GM23338 (cell line): Measurements from ENCODE around the gene SLC16A2. TPM values are rescaled to one million over a fixed set of nuclear protein-coding genes. Genes with fewer than 3 reads are reported as not detected.

Experiments used
- ATAC-seq: fragments of 200-7000 bp; cut with Tn5 transposase; 3 replicates; pipeline ENCODE4 v1.9.1; 2020
- DNase-seq: peaks from one replicate; pipeline ENCODE4 v3.0.0-alpha.2; 2015; ENCODE audit warnings: low spot score
- H2AFZ ChIP-seq: fragments of 200-600 bp; sonication (generic); 2 replicates; pipeline ENCODE4 v1.8.0; 2016; ENCODE audit warnings: antibody characterized with exemption, mild to moderate bottlenecking, moderate library complexity
- H3F3A ChIP-seq: fragments of 200-600 bp; sonication (generic); replicated peaks from 2 replicates; pipeline ENCODE4 v1.8.0; 2017; ENCODE audit warnings: antibody characterized with exemption, mixed run types, low read depth
- H3K27ac ChIP-seq: fragments of 200-600 bp; sonication (generic); 2 replicates; pipeline ENCODE4 v1.6.1; 2016; ENCODE audit warnings: low read depth
- H3K27me3 ChIP-seq: fragments of 200-600 bp; sonication (generic); 2 replicates; pipeline ENCODE4 v1.8.0; 2016; ENCODE audit warnings: mild to moderate bottlenecking, mixed run types, moderate library complexity; ENCODE audit not compliant: insufficient read depth
- H3K36me3 ChIP-seq: fragments of 200-600 bp; sonication (generic); 2 replicates; pipeline ENCODE4 v1.8.0; 2016; ENCODE audit warnings: mild to moderate bottlenecking; ENCODE audit not compliant: insufficient read depth
- H3K4me1 ChIP-seq: fragments of 200-600 bp; sonication (generic); 2 replicates; pipeline ENCODE4 v1.8.0; 2016; ENCODE audit warnings: mild to moderate bottlenecking, moderate library complexity; ENCODE audit not compliant: insufficient read depth
- H3K4me2 ChIP-seq: fragments of 200-600 bp; sonication (generic); 2 replicates; pipeline ENCODE4 v1.7.1; 2017; ENCODE audit warnings: mixed run types
- H3K4me3 ChIP-seq: fragments of 200-600 bp; sonication (generic); 2 replicates; pipeline ENCODE4 v1.6.1; 2016; ENCODE audit warnings: mixed run types
- H3K79me2 ChIP-seq: fragments of 200-600 bp; sonication (generic); replicated peaks from 2 replicates; pipeline ENCODE4 v1.8.0; 2017; ENCODE audit warnings: mild to moderate bottlenecking; ENCODE audit not compliant: insufficient read depth
- H3K9me2 ChIP-seq: fragments of 200-600 bp; sonication (generic); 2 replicates; pipeline ENCODE4 v1.8.0; 2017; ENCODE audit not compliant: insufficient read depth
- H4K20me1 ChIP-seq: fragments of 200-600 bp; sonication (generic); replicated peaks from 2 replicates; pipeline ENCODE4 v1.8.0; 2017; ENCODE audit warnings: mild to moderate bottlenecking; ENCODE audit not compliant: insufficient read depth
- H3K27ac Mint-ChIP-seq: 2 replicates; pipeline ENCODE4 v1.8.0; 2020; ENCODE audit warnings: inconsistent platforms, mild to moderate bottlenecking, moderate library complexity, mixed read lengths
- H3K27me3 Mint-ChIP-seq: 3 replicates; pipeline ENCODE4 v1.8.0; 2022; ENCODE audit warnings: low read depth, mild to moderate bottlenecking, moderate library complexity, mixed read lengths, inconsistent platforms; ENCODE audit not compliant: insufficient read depth, poor library complexity
- H3K36me3 Mint-ChIP-seq: 3 replicates; pipeline ENCODE4 v1.8.0; 2021; ENCODE audit warnings: low read depth, mild to moderate bottlenecking, inconsistent platforms, moderate library complexity, mixed read lengths
- H3K4me1 Mint-ChIP-seq: 3 replicates; pipeline ENCODE4 v1.8.0; 2020; ENCODE audit warnings: mild to moderate bottlenecking, inconsistent platforms, mixed read lengths
- H3K4me3 Mint-ChIP-seq: 3 replicates; pipeline ENCODE4 v1.8.0; 2021; ENCODE audit warnings: moderate library complexity, mild to moderate bottlenecking, inconsistent platforms, mixed read lengths
- H3K9me3 Mint-ChIP-seq: 3 replicates; pipeline ENCODE4 v1.8.0; 2020; ENCODE audit warnings: moderate library complexity, mild to moderate bottlenecking, inconsistent platforms, mixed read lengths
- CREB1 ChIP-seq: fragments of 250-450 bp; sonication (Bioruptor Pico); IDR thresholded peaks from 2 replicates; pipeline ENCODE4 v1.5.0; 2020; ENCODE audit warnings: low read depth, mild to moderate bottlenecking, moderate library complexity
- EZH2 ChIP-seq: fragments of 200-600 bp; sonication (generic); IDR thresholded peaks from one replicate; pipeline ENCODE4 v1.8.0; 2017; ENCODE audit warnings: antibody characterized with exemption, mild to moderate bottlenecking, low read depth; ENCODE audit not compliant: unreplicated experiment
- EZH2phosphoT487 ChIP-seq: fragments of 200-600 bp; sonication (generic); IDR thresholded peaks from one replicate; pipeline ENCODE4 v1.8.1; 2018; ENCODE audit warnings: antibody characterized with exemption; ENCODE audit not compliant: unreplicated experiment
- NANOG ChIP-seq: IDR thresholded peaks from 2 replicates; pipeline ENCODE4 v1.6.1; 2016; ENCODE audit warnings: antibody characterized with exemption, borderline replicate concordance
- REST ChIP-seq: IDR thresholded peaks from one replicate; pipeline ENCODE4 v1.6.1; 2018; ENCODE audit warnings: antibody characterized with exemption; ENCODE audit not compliant: unreplicated experiment
- STAT1 ChIP-seq: IDR thresholded peaks from one replicate; pipeline ENCODE4 v1.6.1; 2016; ENCODE audit warnings: antibody characterized with exemption; ENCODE audit not compliant: unreplicated experiment
- ZNF114 ChIP-seq: fragments of 250-450 bp; sonication (Bioruptor Pico); IDR thresholded peaks from 2 replicates; pipeline ENCODE4 v1.5.0; 2020; ENCODE audit warnings: mild to moderate bottlenecking, moderate library complexity
- ZNF331 ChIP-seq: fragments of 250-450 bp; sonication (Bioruptor Pico); IDR thresholded peaks from 2 replicates; pipeline ENCODE4 v1.5.0; 2020; ENCODE audit warnings: low read depth, mild to moderate bottlenecking, moderate library complexity
- polyA plus RNA-seq: library from polyadenylated mRNA; unstranded; fragments of >200 nt; fragmentation: Nextera tagmentation; extraction: Ambion mirVana; gene quantifications from 2 replicates; pipeline ENCODE4 v1.2.1, GENCODE V29; 2016
- total RNA-seq: library from RNA; depleted of rRNA; stranded (reverse); fragments of >200 nt; shearing (Covaris generic); gene quantifications from 2 replicates; pipeline ENCODE4 v1.2.3, GENCODE V29; 2014
- TF ChIP-seq, protein P1 (sequence below): fragments of 250-450 bp; sonication (Bioruptor Pico); IDR thresholded peaks from 2 replicates; pipeline ENCODE4 v1.5.0; 2020; ENCODE audit warnings: mild to moderate bottlenecking, moderate library complexity

The SLC16A2 gene
- total and polyA plus RNA-seq, 2 experiments from 2014 or later: 11.1 to 27.9 TPM

GRCh38 chrX:74437530-74437929 lies 16.2 kb downstream of the SLC16A2 start (continued):
- TF ChIP-seq CREB1 (CRISPR knock-in tag): no peak
- TF ChIP-seq STAT1: no peak

DNA sequence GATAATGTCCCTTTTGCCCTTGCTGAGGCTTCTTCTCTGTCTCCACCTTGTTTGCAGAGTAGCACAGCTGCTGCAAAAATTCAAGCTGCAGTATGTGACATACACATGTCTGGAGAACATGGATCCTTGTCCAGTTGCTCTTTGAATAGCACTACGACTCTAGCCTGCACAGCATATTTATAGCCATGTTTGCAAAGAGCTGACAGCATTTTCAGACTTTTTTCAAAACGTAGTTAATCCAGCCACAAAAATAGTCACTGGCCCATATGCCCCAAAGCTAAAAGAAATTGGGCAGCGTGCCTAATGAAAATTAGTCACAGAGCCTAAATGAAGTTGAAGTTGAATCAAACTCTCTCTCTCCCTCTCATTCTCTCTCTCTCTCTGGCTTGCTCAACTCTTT lies 17.5 kb downstream of the SLC16A2 start:
- Histone ChIP-seq H3K36me3 (no peaks in the 10 kb centered on the region), H3K4me1 (no peaks in the 10 kb centered on the region), H2AFZ (no peak overlapping the region), H4K20me1 (no peaks in the 10 kb centered on the region), H3K27me3 (no peaks in the 10 kb centered on the region), H3K4me2 (no peak overlapping the region), H3K27ac (no peak overlapping the region), H3K4me3 (no peak overlapping the region), H3K9me2 (no peaks in the 10 kb centered on the region), H3K79me2 (no peaks in the 10 kb centered on the region), H3F3A (no peaks in the 10 kb centered on the region)
- Mint-ChIP-seq H3K36me3 (peaks cover 3% of the 10 kb centered on the region; the same call in 2 of the 3 replicates), H3K27me3 (peaks cover 3% of the 10 kb centered on the region), H3K4me1 (peaks cover 5% of the 10 kb centered on the region; the same call in 2 of the 3 replicates), H3K9me3 (no peaks in the 10 kb centered on the region), H3K27ac (no peak overlapping the region), H3K4me3 (no peak overlapping the region)
- TF ChIP-seq, protein P1, sequence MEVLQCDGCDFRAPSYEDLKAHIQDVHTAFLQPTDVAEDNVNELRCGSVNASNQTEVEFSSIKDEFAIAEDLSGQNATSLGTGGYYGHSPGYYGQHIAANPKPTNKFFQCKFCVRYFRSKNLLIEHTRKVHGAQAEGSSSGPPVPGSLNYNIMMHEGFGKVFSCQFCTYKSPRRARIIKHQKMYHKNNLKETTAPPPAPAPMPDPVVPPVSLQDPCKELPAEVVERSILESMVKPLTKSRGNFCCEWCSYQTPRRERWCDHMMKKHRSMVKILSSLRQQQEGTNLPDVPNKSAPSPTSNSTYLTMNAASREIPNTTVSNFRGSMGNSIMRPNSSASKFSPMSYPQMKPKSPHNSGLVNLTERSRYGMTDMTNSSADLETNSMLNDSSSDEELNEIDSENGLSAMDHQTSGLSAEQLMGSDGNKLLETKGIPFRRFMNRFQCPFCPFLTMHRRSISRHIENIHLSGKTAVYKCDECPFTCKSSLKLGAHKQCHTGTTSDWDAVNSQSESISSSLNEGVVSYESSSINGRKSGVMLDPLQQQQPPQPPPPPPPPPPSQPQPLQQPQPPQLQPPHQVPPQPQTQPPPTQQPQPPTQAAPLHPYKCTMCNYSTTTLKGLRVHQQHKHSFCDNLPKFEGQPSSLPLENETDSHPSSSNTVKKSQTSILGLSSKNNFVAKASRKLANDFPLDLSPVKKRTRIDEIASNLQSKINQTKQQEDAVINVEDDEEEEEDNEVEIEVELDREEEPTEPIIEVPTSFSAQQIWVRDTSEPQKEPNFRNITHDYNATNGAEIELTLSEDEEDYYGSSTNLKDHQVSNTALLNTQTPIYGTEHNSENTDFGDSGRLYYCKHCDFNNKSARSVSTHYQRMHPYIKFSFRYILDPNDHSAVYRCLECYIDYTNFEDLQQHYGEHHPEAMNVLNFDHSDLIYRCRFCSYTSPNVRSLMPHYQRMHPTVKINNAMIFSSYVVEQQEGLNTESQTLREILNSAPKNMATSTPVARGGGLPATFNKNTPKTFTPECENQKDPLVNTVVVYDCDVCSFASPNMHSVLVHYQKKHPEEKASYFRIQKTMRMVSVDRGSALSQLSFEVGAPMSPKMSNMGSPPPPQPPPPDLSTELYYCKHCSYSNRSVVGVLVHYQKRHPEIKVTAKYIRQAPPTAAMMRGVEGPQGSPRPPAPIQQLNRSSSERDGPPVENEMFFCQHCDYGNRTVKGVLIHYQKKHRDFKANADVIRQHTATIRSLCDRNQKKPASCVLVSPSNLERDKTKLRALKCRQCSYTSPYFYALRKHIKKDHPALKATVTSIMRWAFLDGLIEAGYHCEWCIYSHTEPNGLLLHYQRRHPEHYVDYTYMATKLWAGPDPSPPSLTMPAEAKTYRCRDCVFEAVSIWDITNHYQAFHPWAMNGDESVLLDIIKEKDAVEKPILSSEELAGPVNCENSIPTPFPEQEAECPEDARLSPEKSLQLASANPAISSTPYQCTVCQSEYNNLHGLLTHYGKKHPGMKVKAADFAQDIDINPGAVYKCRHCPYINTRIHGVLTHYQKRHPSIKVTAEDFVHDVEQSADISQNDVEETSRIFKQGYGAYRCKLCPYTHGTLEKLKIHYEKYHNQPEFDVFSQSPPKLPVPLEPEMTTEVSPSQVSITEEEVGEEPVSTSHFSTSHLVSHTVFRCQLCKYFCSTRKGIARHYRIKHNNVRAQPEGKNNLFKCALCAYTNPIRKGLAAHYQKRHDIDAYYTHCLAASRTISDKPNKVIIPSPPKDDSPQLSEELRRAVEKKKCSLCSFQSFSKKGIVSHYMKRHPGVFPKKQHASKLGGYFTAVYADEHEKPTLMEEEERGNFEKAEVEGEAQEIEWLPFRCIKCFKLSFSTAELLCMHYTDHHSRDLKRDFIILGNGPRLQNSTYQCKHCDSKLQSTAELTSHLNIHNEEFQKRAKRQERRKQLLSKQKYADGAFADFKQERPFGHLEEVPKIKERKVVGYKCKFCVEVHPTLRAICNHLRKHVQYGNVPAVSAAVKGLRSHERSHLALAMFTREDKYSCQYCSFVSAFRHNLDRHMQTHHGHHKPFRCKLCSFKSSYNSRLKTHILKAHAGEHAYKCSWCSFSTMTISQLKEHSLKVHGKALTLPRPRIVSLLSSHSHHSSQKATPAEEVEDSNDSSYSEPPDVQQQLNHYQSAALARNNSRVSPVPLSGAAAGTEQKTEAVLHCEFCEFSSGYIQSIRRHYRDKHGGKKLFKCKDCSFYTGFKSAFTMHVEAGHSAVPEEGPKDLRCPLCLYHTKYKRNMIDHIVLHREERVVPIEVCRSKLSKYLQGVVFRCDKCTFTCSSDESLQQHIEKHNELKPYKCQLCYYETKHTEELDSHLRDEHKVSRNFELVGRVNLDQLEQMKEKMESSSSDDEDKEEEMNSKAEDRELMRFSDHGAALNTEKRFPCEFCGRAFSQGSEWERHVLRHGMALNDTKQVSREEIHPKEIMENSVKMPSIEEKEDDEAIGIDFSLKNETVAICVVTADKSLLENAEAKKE (CRISPR knock-in tag): no peak
- TF ChIP-seq ZNF331 (CRISPR knock-in tag): no peak
- TF ChIP-seq NANOG: no peak
- TF ChIP-seq EZH2: no peak
- TF ChIP-seq REST: no peak
- TF ChIP-seq EZH2phosphoT487: no peak
- no peak for TF ChIP-seq CREB1 (CRISPR knock-in tag)
- TF ChIP-seq STAT1: no peak
- TF ChIP-seq ZNF114 (CRISPR knock-in tag): no peak
- DNase-seq (no peak), ATAC-seq (no peak)
